GM18520 (cell line): Measurements from ENCODE around the gene WWOX.
A peak's percentile ranks its signal among the peaks of the same experiment; 100 is the strongest.

Experiments used
- ATAC-seq: cut with Tn5 transposase; IDR thresholded peaks from one replicate; pipeline ENCODE4 v1.9.1; 2021; ENCODE audit not compliant: unreplicated experiment

Gene WWOX

DNA sequence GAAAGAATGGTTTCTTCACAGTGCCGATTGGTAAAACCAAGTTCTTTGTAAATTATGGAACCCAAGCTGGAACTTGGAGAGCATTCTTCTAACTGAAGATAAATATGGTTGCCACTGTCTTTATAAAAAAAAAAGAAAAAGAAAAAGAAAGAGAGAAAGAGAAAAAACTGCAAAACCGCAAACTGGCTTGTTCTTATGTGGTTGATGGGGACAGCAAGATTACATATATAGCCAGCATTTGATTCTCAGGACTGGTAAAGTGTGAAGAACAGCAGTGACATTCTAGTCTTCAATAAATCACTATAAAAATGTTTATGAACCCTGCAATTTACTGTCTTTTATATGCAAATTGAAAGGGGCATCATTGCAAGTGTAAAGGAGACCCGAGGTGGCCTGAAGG is 896.0 kb downstream of the WWOX start:
- no peak for ATAC-seq

- ATAC-seq: no peak
These were observed 897.3 kb downstream of the WWOX start for GRCh38 chr16:78996790-78997189.

DNA sequence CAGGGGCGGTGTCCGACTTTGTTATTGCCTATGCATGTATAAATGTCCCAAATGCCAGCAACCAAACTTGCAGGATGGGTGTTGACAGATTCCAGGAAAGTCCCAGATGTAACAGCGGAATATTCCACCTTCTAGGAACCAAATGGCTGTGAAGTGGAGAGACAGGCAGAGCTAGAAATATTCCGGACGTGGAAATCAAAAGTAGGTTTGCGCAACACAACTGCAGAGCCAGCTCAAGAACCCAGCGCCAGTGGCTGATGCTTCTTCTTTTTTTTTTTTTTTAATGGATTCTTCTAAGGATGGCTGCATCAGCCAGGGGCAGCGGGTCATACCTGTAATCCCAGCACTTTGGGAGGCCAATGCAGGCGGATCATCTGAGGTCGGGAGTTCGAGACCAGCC is 899.4 kb downstream of the WWOX start:
- ATAC-seq: no peak

GRCh38 chr16:79001156-79001967 is 901.9 kb downstream of the WWOX start:
- ATAC-seq: no peak

- ATAC-seq: no peak
These were observed 903.7 kb downstream of the WWOX start for GRCh38 chr16:79003026-79003609.

DNA sequence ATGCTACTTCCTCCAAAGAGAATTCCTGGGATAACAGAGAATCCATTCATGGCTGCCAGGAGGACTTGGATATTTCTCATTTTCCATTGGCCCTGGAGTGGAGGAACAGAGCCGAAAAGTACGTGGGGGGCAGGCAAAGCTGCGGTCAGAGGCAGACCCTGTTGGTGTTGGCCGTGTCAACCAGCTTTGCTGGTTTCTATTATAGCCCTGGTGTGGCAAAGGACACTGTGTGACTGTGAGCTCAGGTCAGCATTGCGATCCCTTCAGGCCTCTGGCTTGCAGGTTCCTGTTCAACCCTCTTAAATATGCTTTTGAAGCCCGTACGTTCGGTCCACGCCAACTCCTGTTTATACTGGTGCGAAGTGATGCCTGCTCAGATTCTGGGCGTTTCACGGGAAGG is 904.9 kb downstream of the WWOX start:
- ATAC-seq: no peak

DNA sequence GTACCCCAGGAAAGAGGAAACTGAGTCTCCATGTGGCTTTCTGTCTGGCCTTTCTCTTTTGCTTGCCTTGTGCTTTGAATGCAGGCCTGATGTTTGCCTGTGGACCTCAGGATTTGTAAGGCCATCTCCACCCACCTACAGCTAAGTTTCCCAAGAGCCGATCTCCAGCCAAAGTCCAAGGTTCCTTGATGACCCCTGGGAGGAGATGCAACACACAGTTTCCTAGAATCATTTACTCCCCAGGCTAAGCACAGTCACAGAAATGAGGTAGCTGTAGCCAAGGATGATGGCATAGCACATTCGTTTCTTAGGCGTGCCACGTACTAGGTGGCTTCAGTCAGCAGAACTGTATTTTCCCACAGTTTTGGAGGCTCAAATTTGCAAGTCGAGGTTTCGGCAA is 905.6 kb downstream of the WWOX start:
- no peak for ATAC-seq

GRCh38 chr16:79006206-79006605 is 906.8 kb downstream of the WWOX start:
- no peak for ATAC-seq

DNA sequence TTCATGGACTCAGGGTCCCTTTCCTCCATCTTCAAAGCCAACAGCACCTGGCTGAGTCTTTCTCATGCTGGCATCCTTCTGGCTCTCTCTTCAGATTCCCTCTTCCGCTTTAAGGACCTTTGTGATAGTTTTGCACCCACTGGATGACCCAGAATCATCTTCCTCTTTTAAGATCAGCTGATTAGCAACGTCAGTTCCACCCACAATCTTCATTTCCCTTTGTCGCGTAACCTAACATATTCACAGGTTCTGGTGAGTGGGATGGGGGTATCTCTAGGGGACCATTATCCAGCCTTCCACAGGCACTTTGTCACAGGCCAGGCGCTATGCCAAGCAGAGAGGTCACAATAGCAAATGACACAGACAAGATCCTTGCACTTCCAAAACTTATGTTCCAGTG is 907.3 kb downstream of the WWOX start:
- no peak for ATAC-seq

DNA sequence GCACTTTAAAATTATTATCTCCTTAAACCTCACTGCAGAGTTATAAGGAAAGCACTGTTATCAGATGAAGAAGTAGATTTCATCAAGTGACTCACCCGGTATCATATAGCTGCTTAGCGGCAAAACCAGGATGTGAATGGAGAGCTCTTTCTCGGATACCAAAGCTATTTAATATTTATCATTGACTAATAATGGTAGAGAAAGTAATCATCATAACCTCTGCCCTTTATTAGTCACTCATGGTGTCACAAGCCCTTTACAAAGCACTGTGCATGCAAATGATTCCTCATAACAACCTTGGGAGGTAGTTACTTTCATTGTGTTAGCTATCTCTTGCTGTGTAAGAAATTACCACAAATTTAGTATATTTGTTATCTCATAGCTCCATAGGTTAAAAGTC is 908.2 kb downstream of the WWOX start:
- peak; percentile 56 for ATAC-seq

DNA sequence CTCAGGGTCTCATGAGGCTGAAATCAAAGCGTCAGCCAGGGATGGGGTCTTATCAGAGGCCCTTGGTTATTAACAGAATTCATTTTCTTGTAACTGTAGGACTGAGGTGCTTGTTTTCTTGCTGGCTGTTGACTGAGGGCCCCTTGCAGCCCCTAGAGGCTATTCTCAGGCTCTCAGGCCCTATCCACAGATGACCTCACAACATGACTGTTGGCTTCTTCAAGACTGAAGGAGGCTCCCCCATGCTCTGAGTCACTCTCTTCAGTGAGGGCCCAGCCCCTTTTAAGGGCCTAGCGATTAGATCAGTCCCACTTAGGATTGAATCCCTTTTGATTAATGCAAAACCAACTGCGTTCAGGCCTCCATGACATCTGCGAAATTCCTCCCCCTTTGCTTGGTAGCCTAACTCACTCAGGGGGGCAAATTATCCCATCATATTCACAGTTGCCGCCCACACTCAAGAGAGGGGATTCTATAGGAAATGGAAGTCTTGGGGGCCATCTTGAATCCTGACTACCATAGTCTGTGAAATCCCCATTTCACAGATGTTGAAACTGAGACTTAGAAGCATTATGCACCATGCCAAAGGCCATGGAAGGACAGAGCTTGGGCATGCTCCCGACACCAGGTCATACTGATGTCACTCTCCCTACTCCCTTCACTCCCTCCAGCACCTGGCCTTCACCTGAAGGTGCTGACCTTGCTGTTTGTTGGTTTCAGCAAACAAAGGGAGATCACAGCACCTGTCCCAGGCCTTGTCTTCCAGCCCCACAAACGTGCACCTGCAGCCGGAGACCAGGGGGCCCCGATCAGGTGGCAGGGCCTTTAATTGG is 908.8 kb downstream of the WWOX start:
- ATAC-seq: no peak

- ATAC-seq: no peak
These were observed 909.4 kb downstream of the WWOX start for GRCh38 chr16:79008869-79009179.

DNA sequence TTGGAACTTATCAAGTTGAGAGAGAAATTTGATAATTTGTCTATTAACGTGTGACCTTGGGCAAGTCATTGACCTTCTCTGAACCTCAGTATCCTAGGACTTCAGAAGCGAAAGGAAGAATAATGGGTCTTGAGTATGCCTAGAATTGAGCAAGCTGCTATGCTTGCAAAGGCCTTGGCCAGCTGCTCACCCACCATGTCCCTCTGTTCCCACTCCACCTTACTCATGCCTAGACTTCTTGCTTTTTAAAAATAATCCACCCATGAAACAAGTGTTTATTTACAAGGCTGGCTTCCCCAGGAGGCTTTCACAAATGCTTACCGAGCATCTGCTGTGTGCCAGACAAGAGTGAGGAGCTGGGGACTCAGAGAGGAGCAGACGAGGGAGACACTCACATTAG is 910.4 kb downstream of the WWOX start:
- no peak for ATAC-seq

GRCh38 chr16:79011282-79011681 is 911.8 kb downstream of the WWOX start:
- no peak for ATAC-seq

DNA sequence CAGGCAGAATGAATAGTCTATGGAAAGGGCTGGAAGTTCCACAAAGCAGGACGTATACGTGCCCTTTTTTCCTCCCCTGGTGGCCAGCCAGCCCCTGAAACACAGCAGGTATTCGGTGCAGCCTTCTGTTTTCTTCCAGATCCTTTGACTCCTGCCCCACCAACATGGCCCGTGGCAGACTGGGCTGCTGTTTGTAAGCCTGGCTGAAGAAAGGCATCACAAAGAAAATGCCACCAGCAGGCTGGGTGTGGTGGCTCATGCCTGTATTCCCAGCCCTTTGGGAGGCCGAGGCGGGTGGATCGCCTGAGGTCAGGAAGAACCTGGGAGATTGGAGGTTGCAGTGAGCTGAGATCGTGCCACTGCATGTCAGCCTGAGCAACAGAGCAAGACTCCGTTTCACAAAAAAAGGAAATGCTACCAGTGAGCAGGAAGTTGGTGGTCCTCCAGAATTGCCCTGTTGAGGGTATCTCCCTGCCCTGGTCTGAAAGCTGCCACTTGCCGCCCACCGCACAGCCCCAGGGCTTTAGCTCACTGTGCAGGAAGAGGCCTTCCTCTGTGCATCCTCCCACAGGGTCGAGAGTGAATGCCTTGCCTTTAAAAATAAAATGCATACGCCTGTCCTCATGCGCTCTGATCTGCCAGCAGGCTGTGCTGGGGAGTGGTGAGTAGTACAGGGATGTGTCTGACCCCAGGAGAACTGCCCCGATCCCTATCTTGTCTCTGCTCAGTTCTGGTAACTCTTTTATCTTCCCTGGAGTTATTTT is 913.4 kb downstream of the WWOX start:
- ATAC-seq: no peak

DNA sequence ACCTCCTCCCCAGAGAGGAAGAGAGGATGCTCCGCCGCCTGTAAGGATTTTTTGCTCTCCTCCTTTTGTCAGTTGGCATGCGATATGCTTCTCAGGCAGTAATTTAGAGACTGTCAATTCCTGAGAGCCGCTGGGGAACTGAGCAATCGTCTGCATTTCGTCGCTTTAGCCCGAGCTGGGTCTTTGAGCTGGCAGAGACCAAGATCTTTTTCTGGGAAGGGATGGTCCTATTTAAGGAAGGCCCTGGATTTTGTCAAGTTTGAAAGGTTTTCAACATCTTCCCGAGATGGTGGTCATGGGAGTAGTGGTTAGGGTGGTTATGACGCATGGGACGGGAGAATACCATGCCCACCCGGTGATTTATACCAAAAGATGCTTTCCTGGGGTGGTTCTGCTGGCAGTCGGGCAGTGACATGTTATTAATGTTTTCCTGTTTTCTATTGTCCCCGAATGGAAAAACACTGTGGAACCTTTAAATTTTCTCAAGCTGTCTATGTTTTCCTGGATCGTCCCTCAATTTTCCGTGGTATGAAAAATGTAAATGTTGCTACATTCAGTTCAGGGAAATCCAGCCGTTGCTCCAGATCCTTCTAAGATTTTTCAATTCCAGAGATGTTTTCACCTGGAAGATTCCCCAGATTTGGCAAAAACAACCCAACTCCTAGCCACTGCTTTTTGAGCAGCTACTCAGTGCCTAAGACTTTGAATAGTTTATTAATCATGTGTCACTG is 914.6 kb downstream of the WWOX start:
- ATAC-seq: no peak

DNA sequence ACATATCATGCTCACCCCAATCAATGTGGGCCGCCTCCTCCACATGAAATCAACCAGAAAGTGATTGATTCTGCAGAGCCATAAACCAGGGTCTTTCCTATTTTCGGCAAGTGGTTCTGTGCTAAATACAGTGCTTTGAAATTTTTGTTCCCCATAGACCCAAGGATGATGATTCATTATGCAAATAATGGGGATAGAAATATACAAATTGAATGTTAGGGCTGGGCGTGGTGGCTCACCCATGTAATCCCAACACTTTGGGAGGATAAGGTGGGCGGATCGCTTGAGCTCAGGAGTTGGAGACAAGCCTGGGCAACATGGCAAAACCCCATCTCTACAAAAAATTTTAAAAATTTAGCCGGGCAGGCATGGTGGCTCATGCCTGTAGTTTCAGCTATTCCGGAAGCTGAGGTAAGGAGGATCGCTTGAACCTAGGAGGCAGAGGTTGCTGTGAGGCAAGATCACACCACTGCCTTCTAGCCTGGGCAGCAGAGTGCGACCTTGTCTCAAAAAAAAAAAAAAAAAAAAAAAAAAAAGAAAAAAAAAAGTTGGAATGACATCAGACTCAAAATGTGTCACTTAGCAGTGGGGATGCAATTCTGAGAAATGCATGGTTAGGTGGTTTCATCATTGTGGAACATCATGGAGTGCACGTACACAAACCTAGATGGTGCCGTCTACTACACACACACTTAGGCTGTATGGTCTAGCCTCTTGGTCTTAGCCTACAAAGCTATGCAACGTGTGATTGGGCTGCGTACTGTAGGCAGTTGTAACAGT is 919.4 kb downstream of the WWOX start:
- no peak for ATAC-seq

DNA sequence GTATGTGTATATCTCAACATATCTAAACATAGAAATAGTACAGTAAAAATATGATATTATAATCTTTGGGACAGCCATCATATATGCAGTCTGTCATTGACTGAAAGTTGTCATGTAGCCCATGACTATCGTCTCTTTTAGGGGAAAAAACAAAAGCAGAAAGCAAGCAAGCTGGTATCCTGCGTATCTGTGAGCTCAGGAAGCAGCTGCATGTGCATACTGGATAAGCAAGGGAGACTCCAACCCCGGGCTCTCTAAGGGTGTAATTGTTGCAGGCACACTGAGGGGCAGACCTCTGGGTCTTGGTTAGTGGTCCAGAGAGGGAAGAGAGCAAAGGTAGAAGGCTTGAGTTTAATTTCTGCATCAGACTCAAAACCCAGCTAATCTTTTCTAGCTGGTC is 920.0 kb downstream of the WWOX start:
- no peak for ATAC-seq

DNA sequence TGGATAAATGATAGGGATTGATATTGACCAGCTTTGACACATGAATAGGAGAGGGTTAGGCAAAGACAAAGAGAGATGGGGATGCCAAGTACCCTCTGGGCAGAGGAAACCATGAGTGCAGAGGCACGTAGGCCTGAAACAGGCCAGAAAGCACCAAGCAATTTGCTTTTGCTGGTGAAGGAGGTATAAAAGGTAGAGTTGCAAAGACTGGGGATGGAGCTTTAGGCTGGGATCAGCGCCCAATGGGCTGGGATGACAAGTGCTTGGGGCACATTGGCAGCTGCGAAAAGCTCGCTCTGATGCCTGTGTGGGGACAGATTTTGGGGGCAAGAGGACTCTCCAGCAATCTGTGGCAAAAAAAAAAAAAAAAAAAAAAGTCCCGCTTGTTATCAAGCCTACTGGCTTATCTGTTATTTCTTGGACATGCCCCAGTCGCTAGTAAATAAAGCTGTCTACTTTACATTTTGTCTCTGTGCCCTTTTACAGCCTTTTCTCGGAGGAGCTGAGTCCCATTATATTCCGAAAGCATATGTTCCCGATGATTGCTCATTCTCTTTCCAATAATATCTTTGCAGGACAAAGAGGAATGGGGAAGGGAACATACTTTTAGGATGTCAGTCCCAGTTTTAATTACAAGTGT is 922.7 kb downstream of the WWOX start:
- ATAC-seq: no peak

- no peak for ATAC-seq
These were observed 926.7 kb downstream of the WWOX start for GRCh38 chr16:79026117-79026516.
